Kidney epithelial cell (primary cell): Measurements from ENCODE around the gene ARHGAP35. TPM values are rescaled to one million over a fixed set of nuclear protein-coding genes. Genes with fewer than 3 reads are reported as not detected.

ENCODE experiments used
- DNase-seq: peaks from one replicate; pipeline ENCODE4 v3.0.0-alpha.2; 2010; ENCODE audit warnings: low read depth
- H3K27me3 ChIP-seq: 2 replicates; pipeline ENCODE4 v1.6.0; 2011; ENCODE audit warnings: low read length; ENCODE audit not compliant: control insufficient read depth, insufficient read depth
- H3K36me3 ChIP-seq: 2 replicates; pipeline ENCODE4 v1.5.1; 2011; ENCODE audit warnings: low read length; ENCODE audit not compliant: control insufficient read depth, insufficient read depth
- H3K4me3 ChIP-seq: 2 replicates; pipeline ENCODE4 v1.5.1; 2011; ENCODE audit warnings: low read depth, mild to moderate bottlenecking, control low read depth, low read length
- total RNA-seq: library from RNA; depleted of rRNA; stranded (reverse); fragments of >200 nt; gene quantifications from 2 replicates; pipeline ENCODE4 v1.2.3, GENCODE V29; 2015
- TF ChIP-seq, protein P1 (sequence below): IDR thresholded peaks from 2 replicates; pipeline ENCODE4 v1.5.1; 2011; ENCODE audit warnings: mild to moderate bottlenecking, moderate library complexity, low read length, control low read depth, inconsistent platforms; ENCODE audit not compliant: insufficient read depth, poor library complexity, severe bottlenecking

Gene ARHGAP35
- total RNA-seq, 1 donor from 2014 or later, result 30.9 TPM

DNA sequence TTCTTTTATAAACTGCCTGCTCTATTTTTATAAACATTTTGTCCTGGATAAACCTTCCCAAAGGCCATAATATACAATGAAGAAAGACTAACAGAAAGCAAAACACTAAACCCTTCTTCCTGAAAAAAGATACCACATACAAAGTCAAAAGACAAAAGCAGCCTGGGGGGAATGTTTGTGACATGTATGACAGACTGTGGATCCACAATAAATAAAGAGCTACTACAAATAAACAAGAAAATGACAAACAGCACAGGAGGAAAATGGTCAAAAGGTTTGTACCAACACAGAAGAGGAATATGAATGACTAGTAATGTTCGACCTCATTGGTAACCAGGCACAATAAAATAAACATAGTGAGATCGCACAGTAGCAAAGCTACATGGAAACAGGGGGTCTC is 29.9 kb upstream of the ARHGAP35 start:
- no peaks in the 10 kb centered on the region for H3K36me3 ChIP-seq

GRCh38 chr19:46834121-46834520 is 26.7 kb upstream of the ARHGAP35 start:
- TF ChIP-seq, protein P1, sequence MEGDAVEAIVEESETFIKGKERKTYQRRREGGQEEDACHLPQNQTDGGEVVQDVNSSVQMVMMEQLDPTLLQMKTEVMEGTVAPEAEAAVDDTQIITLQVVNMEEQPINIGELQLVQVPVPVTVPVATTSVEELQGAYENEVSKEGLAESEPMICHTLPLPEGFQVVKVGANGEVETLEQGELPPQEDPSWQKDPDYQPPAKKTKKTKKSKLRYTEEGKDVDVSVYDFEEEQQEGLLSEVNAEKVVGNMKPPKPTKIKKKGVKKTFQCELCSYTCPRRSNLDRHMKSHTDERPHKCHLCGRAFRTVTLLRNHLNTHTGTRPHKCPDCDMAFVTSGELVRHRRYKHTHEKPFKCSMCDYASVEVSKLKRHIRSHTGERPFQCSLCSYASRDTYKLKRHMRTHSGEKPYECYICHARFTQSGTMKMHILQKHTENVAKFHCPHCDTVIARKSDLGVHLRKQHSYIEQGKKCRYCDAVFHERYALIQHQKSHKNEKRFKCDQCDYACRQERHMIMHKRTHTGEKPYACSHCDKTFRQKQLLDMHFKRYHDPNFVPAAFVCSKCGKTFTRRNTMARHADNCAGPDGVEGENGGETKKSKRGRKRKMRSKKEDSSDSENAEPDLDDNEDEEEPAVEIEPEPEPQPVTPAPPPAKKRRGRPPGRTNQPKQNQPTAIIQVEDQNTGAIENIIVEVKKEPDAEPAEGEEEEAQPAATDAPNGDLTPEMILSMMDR, result no peak
- Histone ChIP-seq H3K27me3 (no peaks in the 10 kb centered on the region), H3K4me3 (no peak overlapping the region), H3K36me3 (peaks cover 1% of the 10 kb centered on the region)
- DNase-seq, result no peak

More for the DNA sequence above, 29.9 kb upstream of the ARHGAP35 start:
- no peak for DNase-seq
- TF ChIP-seq, protein P1, result no peak
- H3K4me3 ChIP-seq, result no peak overlapping the region
- H3K27me3 ChIP-seq, result no peaks in the 10 kb centered on the region

GRCh38 chr19:46834984-46835383 is 25.8 kb upstream of the ARHGAP35 start:
- H3K27me3 ChIP-seq, result no peaks in the 10 kb centered on the region
- TF ChIP-seq, protein P1, result no peak
- H3K4me3 ChIP-seq, result no peak overlapping the region
- no peak for DNase-seq
- H3K36me3 ChIP-seq, result peaks cover 3% of the 10 kb centered on the region

DNA sequence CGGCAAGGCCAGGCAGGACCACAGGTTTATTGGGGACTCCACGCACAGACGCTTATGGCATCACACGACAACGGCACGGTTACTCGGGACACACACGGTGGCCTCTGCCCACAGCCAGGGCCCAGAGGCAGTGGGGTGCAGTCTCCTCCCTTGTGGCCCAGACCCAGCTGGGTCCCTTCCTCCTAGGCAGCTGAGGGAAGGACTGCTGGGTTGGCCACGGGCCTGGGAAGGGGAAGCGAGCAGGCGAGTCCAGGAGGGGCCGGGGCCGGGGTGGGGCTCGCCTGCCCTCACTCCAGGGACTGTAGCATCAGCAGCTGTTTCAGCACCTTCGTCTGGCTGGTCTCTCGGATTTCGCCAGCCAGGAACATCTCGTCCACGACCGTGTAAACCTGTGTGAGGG is 22.6 kb upstream of the ARHGAP35 start:
- no peak overlapping the region for H3K4me3 ChIP-seq
- H3K27me3 ChIP-seq, result no peaks in the 10 kb centered on the region
- H3K36me3 ChIP-seq, result peaks cover 3% of the 10 kb centered on the region
- DNase-seq, result no peak
- TF ChIP-seq, protein P1, result no peak

GRCh38 chr19:46839752-46840497 is 20.9 kb upstream of the ARHGAP35 start:
- peaks cover 3% of the 10 kb centered on the region for H3K36me3 ChIP-seq
- no peaks in the 10 kb centered on the region for H3K27me3 ChIP-seq
- no peak for DNase-seq
- no peak overlapping the region for H3K4me3 ChIP-seq
- TF ChIP-seq, protein P1, result no peak

DNA sequence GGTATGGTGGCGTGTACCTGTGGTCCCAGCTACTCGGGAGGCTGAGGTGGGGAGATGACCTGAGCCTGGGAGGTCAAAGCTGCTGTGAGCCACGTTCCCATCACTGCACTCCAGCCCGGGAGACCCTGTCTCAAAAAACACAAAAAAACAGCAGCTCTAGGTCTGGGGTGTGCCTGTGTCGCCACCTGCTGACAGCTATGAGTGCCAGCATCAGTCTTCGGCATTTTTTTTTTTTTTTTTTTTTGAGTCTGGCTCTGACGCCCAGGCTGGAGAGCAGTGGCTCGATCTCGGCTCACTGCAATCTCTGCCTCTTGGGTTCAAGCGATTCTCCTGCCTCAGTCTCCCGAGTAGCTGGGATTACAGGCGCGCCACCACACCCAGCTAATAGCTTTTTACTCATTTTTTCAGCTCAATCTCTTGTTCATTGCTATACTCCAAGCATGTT is 20.3 kb upstream of the ARHGAP35 start:
- TF ChIP-seq, protein P1, result peak; percentile 88
- DNase-seq, result no peak
- peaks cover 3% of the 10 kb centered on the region for H3K36me3 ChIP-seq
- no peak overlapping the region for H3K4me3 ChIP-seq
- H3K27me3 ChIP-seq, result no peaks in the 10 kb centered on the region
